ENCODE data around the gene FBXL17. TPM values are rescaled to one million over a fixed set of nuclear protein-coding genes. Genes with fewer than 3 reads are reported as not detected.

Gene FBXL17
- total and polyA plus RNA-seq, 3 experiments from 2014 or later = 6.4 to 8.2 (median 6.9) TPM

DNA sequence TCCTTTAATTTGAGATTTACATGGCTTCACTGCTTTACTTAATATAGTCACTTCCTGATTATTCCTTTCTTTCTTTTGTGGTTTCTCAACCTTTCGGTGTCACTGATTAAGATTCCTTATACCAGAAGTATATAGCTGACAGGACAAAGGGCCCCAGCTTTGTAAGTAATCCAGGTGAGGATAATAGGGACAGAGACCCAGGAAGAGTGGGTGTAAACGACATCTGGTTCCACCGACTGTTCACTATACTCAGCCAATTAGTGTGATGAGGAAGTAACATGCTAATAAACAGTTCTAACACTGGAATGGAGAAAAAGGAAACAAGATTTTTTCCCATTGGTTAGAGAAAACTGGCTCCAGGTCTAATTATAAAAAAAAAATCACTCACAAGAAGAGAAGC, 424.8 kb downstream of the FBXL17 start:
- Histone ChIP-seq H3K9me3 (ENCODE audit: low read length) (no peaks in the 10 kb centered on the region), H3K27ac (ENCODE audit: low read depth, low read length) (no peak overlapping the region), H3K27me3 (ENCODE audit: insufficient read depth, low read length, poor library complexity, severe bottlenecking) (no peaks in the 10 kb centered on the region), H3K36me3 (ENCODE audit: insufficient read depth, low read length) (no peaks in the 10 kb centered on the region), H3K4me3 (ENCODE audit: low read length) (no peak overlapping the region), H3K4me1 (ENCODE audit: insufficient read depth, low read length) (no peaks in the 10 kb centered on the region)
- H3K9me3 Mint-ChIP-seq = no peaks in the 10 kb centered on the region
- no peak overlapping the region for H3K27ac Mint-ChIP-seq
- POLR2A ChIA-PET = no interaction called here
- no peak for DNase-seq
- H3K27me3 Mint-ChIP-seq = no peaks in the 10 kb centered on the region
- H3K4me3 Mint-ChIP-seq = no peak overlapping the region
- H3K4me1 Mint-ChIP-seq = no peaks in the 10 kb centered on the region
- H3K36me3 Mint-ChIP-seq = peaks cover 2 to 11% (median 2%) of the 10 kb centered on the region in 3 donors
- CTCF ChIA-PET = no interaction called here

DNA sequence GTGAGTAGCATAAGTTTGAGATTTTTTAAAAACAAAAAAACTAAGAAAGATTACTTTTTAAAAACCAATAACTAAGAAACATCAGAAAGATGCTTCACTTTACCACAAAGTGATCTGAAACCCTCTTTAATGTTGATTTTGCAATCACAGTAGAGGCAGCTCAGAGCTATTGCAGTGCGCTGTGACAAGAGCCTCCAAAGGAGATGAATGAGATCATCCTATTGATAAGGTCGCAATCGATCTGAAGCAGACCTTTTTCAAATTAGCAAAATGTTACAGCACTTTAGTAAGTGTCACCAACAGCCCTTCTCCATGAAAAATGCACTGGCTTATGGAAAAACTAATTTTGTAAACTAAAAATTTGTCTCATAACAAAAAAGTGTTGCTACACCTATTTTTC, 426.6 kb downstream of the FBXL17 start:
- Histone ChIP-seq H3K9me3 (ENCODE audit: low read length) (no peaks in the 10 kb centered on the region), H3K4me3 (ENCODE audit: low read length) (no peak overlapping the region), H3K27ac (ENCODE audit: low read depth, low read length) (no peak overlapping the region), H3K4me1 (ENCODE audit: insufficient read depth, low read length) (peaks cover 8% of the 10 kb centered on the region), H3K27me3 (ENCODE audit: insufficient read depth, low read length, poor library complexity, severe bottlenecking) (no peaks in the 10 kb centered on the region), H3K36me3 (ENCODE audit: insufficient read depth, low read length) (no peaks in the 10 kb centered on the region)
- H3K4me1 Mint-ChIP-seq = no peaks in the 10 kb centered on the region
- no peak overlapping the region for H3K27ac Mint-ChIP-seq
- no peaks in the 10 kb centered on the region for H3K27me3 Mint-ChIP-seq
- CTCF ChIA-PET = no interaction called here
- no peak overlapping the region for H3K4me3 Mint-ChIP-seq
- H3K36me3 Mint-ChIP-seq = peaks cover 2 to 15% (median 2%) of the 10 kb centered on the region in 3 donors
- no peaks in the 10 kb centered on the region for H3K9me3 Mint-ChIP-seq
- POLR2A ChIA-PET = no interaction called here
- no peak for DNase-seq

DNA sequence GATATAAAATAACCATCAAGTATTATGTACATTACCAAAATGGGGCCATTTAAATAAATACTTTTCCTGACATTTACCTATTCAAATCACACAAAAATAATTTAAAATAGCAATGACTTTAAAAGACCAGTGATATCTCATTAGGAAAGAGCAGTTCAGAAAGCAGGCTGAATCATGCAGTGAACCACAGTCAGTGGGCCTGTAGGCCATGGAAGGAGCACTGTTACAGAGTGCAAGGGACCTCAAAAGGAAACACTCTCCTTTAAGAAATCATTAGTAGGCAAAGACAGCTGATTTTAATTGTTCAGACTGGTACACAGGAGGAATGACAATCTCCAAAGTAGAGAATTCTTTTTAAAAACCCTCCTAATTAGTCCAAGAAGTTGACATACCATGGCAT, 427.6 kb downstream of the FBXL17 start:
- no peaks in the 10 kb centered on the region for H3K9me3 Mint-ChIP-seq
- no peaks in the 10 kb centered on the region for H3K36me3 ChIP-seq (ENCODE audit: insufficient read depth, low read length)
- H3K4me1 ChIP-seq (ENCODE audit: insufficient read depth, low read length) = peaks cover 13% of the 10 kb centered on the region
- H3K27me3 ChIP-seq (ENCODE audit: insufficient read depth, low read length, poor library complexity, severe bottlenecking) = no peaks in the 10 kb centered on the region
- no peak overlapping the region for H3K27ac Mint-ChIP-seq
- no peaks in the 10 kb centered on the region for H3K9me3 ChIP-seq (ENCODE audit: low read length)
- no peak overlapping the region for H3K4me3 Mint-ChIP-seq
- H3K27me3 Mint-ChIP-seq = no peaks in the 10 kb centered on the region
- no peak for DNase-seq
- H3K4me1 Mint-ChIP-seq = peaks cover 0 to 6% (median 0%) of the 10 kb centered on the region in 3 donors
- peaks cover 2 to 12% (median 2%) of the 10 kb centered on the region in 3 donors for H3K36me3 Mint-ChIP-seq
- ChIA-PET POLR2A (no interaction called here), CTCF (no interaction called here)
- H3K27ac ChIP-seq (ENCODE audit: low read depth, low read length) = no peak overlapping the region
- no peak overlapping the region for H3K4me3 ChIP-seq (ENCODE audit: low read length)

DNA sequence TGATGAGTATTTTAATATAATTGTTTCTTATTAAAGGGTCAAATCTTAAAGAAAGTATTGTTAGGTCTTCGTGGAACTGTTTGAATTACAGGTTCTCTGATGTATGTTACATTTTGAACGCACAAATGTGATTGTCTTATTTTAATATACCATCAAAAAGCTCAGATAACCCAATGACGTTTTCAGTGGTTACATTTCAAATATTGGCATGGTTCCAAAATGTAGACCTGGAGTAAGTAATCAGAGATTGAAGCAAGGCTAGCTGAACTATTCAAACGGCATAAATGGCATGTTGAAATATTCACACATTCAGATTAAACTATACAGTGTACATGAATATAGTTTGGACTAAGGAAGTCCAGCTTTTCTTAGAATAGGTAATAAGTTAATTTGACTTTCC, 429.4 kb downstream of the FBXL17 start:
- Mint-ChIP-seq H3K27me3 (no peaks in the 10 kb centered on the region), H3K27ac (no peak overlapping the region), H3K36me3 (peaks cover 2 to 9% (median 2%) of the 10 kb centered on the region in 3 donors), H3K9me3 (no peaks in the 10 kb centered on the region), H3K4me1 (peaks cover 0 to 6% (median 0%) of the 10 kb centered on the region in 3 donors), H3K4me3 (no peak overlapping the region)
- no peak overlapping the region for H3K4me3 ChIP-seq (ENCODE audit: low read length)
- no peak for DNase-seq
- ChIA-PET CTCF (no interaction called here), POLR2A (no interaction called here)
- H3K9me3 ChIP-seq (ENCODE audit: low read length) = no peaks in the 10 kb centered on the region
- no peak overlapping the region for H3K27ac ChIP-seq (ENCODE audit: low read depth, low read length)
- H3K27me3 ChIP-seq (ENCODE audit: insufficient read depth, low read length, poor library complexity, severe bottlenecking) = no peaks in the 10 kb centered on the region
- peaks cover 13% of the 10 kb centered on the region for H3K4me1 ChIP-seq (ENCODE audit: insufficient read depth, low read length)
- H3K36me3 ChIP-seq (ENCODE audit: insufficient read depth, low read length) = no peaks in the 10 kb centered on the region

DNA sequence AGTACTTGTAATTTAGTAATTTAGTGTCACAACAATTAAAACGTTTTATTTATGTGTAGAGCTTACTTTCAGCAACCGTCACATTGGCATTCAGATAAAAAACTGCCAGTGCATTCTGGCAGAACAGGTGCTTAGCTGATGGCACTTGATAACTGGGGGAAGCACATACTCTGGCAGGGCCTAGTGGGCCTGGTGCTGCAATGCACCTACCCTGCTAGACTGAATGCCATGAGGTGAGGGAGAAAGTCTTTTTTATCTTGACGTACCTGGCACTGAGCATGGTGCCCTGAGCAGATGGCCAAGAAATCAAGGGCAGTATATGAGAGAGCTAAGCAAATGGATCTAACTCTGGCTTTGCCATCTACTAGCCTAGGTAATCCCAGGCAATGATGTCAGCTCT, 430.6 kb downstream of the FBXL17 start:
- Mint-ChIP-seq H3K36me3 (peaks cover 1 to 12% (median 2%) of the 10 kb centered on the region in 3 donors), H3K27me3 (no peaks in the 10 kb centered on the region), H3K27ac (peak overlapping the region in 1 of 8 donors; percentile 24), H3K9me3 (no peaks in the 10 kb centered on the region), H3K4me1 (peaks cover 0 to 6% (median 0%) of the 10 kb centered on the region in 3 donors), H3K4me3 (no peak overlapping the region)
- Histone ChIP-seq H3K4me1 (ENCODE audit: insufficient read depth, low read length) (peaks cover 13% of the 10 kb centered on the region), H3K4me3 (ENCODE audit: low read length) (no peak overlapping the region), H3K9me3 (ENCODE audit: low read length) (no peaks in the 10 kb centered on the region), H3K27me3 (ENCODE audit: insufficient read depth, low read length, poor library complexity, severe bottlenecking) (no peaks in the 10 kb centered on the region), H3K36me3 (ENCODE audit: insufficient read depth, low read length) (no peaks in the 10 kb centered on the region), H3K27ac (ENCODE audit: low read depth, low read length) (no peak overlapping the region)
- POLR2A ChIA-PET = no interaction called here
- no peak for DNase-seq
- CTCF ChIA-PET = no interaction called here

DNA sequence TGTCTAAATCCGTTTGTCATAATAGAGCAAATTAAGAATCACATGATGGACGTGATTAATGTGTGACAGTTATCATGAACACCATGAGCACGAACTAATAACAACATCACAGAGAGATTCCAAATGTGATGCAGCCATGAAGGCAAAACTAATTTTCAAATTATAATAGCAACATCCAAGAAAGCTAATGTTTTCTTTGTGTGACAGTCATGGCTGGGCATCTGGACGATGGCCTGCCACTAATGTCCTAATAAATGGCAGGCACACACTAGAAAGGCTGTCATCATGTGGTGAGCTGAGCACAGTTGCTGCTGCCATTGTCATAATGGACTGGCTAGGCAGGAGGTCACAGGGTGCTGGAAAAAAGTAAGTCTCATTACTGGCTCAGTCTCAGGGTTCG, 431.1 kb downstream of the FBXL17 start:
- peaks cover 13% of the 10 kb centered on the region for H3K4me1 ChIP-seq (ENCODE audit: insufficient read depth, low read length)
- H3K9me3 ChIP-seq (ENCODE audit: low read length) = no peaks in the 10 kb centered on the region
- Mint-ChIP-seq H3K4me3 (no peak overlapping the region), H3K9me3 (no peaks in the 10 kb centered on the region), H3K4me1 (peaks cover 0 to 6% (median 0%) of the 10 kb centered on the region in 3 donors), H3K36me3 (peaks cover 0 to 12% (median 2%) of the 10 kb centered on the region in 3 donors), H3K27me3 (no peaks in the 10 kb centered on the region), H3K27ac (no peak overlapping the region)
- H3K4me3 ChIP-seq (ENCODE audit: low read length) = no peak overlapping the region
- H3K36me3 ChIP-seq (ENCODE audit: insufficient read depth, low read length) = no peaks in the 10 kb centered on the region
- DNase-seq = no peak
- no peak overlapping the region for H3K27ac ChIP-seq (ENCODE audit: low read depth, low read length)
- CTCF ChIA-PET = no interaction called here
- POLR2A ChIA-PET = no interaction called here
- H3K27me3 ChIP-seq (ENCODE audit: insufficient read depth, low read length, poor library complexity, severe bottlenecking) = no peaks in the 10 kb centered on the region

DNA sequence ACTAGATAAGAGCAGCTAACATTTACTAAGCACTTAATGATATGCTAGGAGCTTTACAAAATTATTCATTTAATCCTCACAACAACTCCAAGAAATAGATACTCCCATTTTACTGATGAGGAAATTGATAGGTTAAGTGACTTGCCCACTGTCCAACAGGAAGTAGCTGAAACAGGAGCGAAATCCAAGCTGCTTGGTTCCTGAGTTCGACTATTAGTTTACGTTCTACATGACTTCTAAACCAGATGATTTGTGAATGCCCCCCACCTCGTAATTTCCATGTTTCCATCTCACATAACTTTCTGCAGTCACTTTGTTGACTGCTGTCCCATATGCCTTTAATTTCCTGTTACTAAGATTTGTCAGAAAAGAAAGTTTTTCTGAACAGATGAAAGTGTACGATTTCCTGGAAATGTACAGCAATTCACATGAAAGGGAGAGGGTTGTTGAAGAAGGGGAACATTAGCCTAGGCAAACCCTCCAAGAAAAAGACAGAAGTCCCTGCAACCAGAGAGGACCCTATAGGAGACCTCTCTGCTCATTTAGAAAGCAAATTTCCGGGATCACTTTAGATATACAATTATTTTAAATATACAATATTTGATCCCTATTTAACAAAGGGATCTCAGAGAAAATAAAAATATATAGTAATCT, 432.1 kb downstream of the FBXL17 start:
- Mint-ChIP-seq H3K9me3 (no peaks in the 10 kb centered on the region), H3K4me1 (peaks cover 0 to 6% (median 0%) of the 10 kb centered on the region in 3 donors), H3K4me3 (no peak overlapping the region), H3K27me3 (no peaks in the 10 kb centered on the region), H3K36me3 (peaks cover 7 to 20% (median 7%) of the 10 kb centered on the region in 3 donors), H3K27ac (no peak overlapping the region)
- Histone ChIP-seq H3K36me3 (ENCODE audit: insufficient read depth, low read length) (no peaks in the 10 kb centered on the region), H3K4me1 (ENCODE audit: insufficient read depth, low read length) (peaks cover 13% of the 10 kb centered on the region), H3K27me3 (ENCODE audit: insufficient read depth, low read length, poor library complexity, severe bottlenecking) (no peaks in the 10 kb centered on the region), H3K27ac (ENCODE audit: low read depth, low read length) (no peak overlapping the region), H3K9me3 (ENCODE audit: low read length) (no peaks in the 10 kb centered on the region), H3K4me3 (ENCODE audit: low read length) (no peak overlapping the region)
- POLR2A ChIA-PET = no interaction called here
- CTCF ChIA-PET = no interaction called here
- DNase-seq = no peak

DNA sequence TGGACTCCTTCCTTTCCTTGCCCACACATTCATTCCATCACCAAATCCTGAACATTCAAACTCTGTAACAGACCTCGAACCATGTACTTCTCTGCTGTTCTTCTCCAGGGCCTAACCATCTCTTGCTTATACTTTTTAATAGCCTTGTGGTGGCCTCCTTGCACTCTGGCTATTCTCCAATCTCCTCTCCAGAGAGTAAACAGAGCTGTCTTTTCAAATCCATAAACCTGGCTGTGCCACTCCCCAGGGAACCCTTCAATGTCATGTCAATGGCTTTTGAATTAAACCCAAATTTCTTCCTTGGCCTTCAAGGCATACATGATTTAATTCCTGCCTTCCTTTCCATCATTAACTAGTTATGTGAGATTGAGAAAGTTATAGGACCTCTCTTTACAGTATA, 433.5 kb downstream of the FBXL17 start:
- H3K9me3 ChIP-seq (ENCODE audit: low read length) = no peaks in the 10 kb centered on the region
- Mint-ChIP-seq H3K27me3 (no peaks in the 10 kb centered on the region), H3K9me3 (no peaks in the 10 kb centered on the region), H3K36me3 (peaks cover 6 to 16% (median 7%) of the 10 kb centered on the region in 3 donors), H3K27ac (no peak overlapping the region), H3K4me3 (no peak overlapping the region), H3K4me1 (peaks cover 0 to 6% (median 0%) of the 10 kb centered on the region in 3 donors)
- ChIA-PET CTCF (no interaction called here), POLR2A (no interaction called here)
- no peaks in the 10 kb centered on the region for H3K36me3 ChIP-seq (ENCODE audit: insufficient read depth, low read length)
- H3K27ac ChIP-seq (ENCODE audit: low read depth, low read length) = no peak overlapping the region
- no peaks in the 10 kb centered on the region for H3K27me3 ChIP-seq (ENCODE audit: insufficient read depth, low read length, poor library complexity, severe bottlenecking)
- H3K4me3 ChIP-seq (ENCODE audit: low read length) = no peak overlapping the region
- peaks cover 13% of the 10 kb centered on the region for H3K4me1 ChIP-seq (ENCODE audit: insufficient read depth, low read length)
- no peak for DNase-seq
